ENCODE measurements around the gene FSD1L.

- TF ChIP-seq CTCF (conservative IDR thresholded peaks at IDR 0.05) (no peak), EZH2 (IDR thresholded peaks at IDR 0.05; ENCODE audit: low read depth) (no peak)
These were observed 26.7 kb upstream of the FSD1L start for GRCh38 chr9:105421154-105421553.

Measured in PC-9 (cell line).